Stimulated activated CD8-positive, alpha-beta memory T cell treated with anti-CD3 and anti-CD28 coated beads, Interleukin-7, amount 100 ng/mL, for 1 hour (primary cell): Measurements from ENCODE around the gene CYP2C8.
"Not testable (repeated sequence)": the region's sequence is repeated elsewhere in the genome, so short reads cannot be mapped to it uniquely, and the experiment has no call there.

Source experiments
- DNase-seq, 2 donors: peaks; one replicate each; pipeline ENCODE4 v3.0.0-alpha.2; 2020; ENCODE audit warnings: low read depth in 2 of 2

Gene CYP2C8

GRCh38 chr10:95069286-95069685 lies at the start of gene CYP2C8:
CYP2C8 (minus strand) TSS chr10:95069497; CDS start chr10:95069402, 95 bp downstream.
- no peak for DNase-seq

- DNase-seq, result no peak
Measured at GRCh38 chr10:95116869-95117269, 47.6 kb upstream of the CYP2C8 start.

- not testable (repeated sequence) for DNase-seq
Measured at GRCh38 chr10:95110823-95111222, 41.5 kb upstream of the CYP2C8 start.

- DNase-seq, result no peak
Measured at GRCh38 chr10:95097805-95098204, 28.5 kb upstream of the CYP2C8 start.

DNA sequence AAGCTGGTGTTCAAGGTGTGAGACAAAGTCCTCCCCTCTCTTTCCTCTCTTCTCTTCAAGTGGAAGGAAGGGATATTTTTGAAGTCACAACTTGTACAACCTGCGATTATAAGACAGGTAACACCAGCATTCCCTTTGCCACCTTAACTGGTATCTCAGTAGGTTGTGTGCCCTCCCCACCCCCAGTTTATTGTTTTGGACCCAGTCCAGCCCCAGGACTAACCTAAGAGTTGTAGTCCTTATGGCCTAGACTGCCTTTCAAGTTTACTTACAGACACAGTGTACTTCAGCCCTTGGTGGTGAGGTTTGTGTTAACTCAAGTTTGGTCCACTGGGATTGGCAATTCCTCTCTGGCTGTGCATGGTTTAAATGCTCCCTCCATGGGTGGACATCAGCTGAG lies 26.8 kb upstream of the CYP2C8 start:
- no peak for DNase-seq

- not testable (repeated sequence) for DNase-seq
Measured at GRCh38 chr10:95079626-95080025, 10.3 kb upstream of the CYP2C8 start.

DNA sequence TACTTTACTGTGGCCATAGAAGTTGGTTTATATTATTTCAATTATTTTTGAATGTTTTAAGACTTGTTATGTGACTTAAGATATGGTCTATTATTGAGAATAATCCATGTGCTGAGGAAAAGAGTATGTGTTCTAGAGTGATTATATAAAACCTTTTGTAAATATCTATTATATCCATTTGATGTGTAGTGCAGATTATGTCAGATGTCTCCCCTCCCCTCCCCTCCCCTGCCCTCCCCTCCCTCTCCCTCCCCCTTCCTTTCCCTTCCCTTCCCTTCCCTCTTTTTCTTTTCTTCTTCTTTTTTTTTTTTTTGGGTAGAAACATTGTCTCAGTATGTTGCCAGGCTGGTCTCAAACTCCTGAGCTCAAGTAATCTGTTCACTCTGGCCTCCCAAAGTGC lies 8.3 kb upstream of the CYP2C8 start:
- no peak for DNase-seq

- no peak for DNase-seq
Measured at GRCh38 chr10:95071107-95071660, 1.9 kb upstream of the CYP2C8 start.

- DNase-seq, result not testable (repeated sequence)
Measured at GRCh38 chr10:95064125-95064524, 5.2 kb downstream of the CYP2C8 start.

DNA sequence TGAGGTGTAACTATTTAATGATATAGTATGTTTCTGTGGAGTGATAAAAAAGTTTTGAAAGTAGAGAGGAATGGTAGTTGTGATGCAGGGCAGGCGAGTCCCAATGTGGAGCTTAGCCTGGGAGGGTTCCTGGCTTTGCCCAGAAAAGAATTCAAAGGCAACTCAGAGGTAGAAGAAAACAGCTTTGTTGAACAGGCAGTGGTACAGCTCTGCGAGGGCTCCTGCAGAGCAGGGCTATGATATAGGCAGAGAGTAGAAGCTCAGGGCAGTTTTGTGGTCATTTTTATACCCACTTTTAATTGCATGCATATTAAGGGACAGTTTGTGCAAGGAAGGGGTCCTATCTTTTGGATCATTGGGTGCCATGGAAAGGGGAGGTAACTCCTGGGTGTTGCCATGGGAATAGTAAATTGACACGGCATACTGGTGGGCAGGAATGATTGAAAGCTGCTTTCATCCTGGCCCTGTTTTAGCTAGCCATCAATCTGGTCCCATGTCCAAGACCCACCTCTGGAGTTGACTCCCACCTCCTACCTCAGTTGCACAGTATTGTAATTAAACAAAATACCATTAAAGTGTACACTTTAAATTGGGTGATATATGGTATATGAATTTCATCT lies 12.4 kb downstream of the CYP2C8 start:
- no peak for DNase-seq

- DNase-seq, result no peak
Measured at GRCh38 chr10:95049919-95050318, 19.4 kb downstream of the CYP2C8 start.

DNA sequence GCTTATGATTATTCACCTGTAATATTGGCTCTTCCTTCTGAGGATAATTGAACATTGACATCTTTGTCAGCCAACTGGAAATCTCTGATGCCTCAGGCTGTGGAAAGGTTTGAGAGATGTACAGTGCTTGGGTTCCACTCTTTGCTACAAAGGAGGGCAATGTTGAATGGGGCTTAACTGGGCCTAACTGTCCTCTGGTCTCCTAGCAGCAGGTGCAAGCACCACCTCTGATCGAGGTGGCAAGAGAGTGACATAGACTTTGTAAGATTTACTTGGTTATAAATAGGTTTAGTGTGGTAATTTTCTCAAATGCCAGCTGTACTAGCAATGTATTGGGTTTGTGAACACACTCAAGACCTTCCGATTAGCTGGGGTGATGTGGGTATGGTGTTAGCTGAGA lies 21.1 kb downstream of the CYP2C8 start:
- no peak for DNase-seq

GRCh38 chr10:95039281-95039680 lies 30.0 kb downstream of the CYP2C8 start:
- DNase-seq, result no peak

DNA sequence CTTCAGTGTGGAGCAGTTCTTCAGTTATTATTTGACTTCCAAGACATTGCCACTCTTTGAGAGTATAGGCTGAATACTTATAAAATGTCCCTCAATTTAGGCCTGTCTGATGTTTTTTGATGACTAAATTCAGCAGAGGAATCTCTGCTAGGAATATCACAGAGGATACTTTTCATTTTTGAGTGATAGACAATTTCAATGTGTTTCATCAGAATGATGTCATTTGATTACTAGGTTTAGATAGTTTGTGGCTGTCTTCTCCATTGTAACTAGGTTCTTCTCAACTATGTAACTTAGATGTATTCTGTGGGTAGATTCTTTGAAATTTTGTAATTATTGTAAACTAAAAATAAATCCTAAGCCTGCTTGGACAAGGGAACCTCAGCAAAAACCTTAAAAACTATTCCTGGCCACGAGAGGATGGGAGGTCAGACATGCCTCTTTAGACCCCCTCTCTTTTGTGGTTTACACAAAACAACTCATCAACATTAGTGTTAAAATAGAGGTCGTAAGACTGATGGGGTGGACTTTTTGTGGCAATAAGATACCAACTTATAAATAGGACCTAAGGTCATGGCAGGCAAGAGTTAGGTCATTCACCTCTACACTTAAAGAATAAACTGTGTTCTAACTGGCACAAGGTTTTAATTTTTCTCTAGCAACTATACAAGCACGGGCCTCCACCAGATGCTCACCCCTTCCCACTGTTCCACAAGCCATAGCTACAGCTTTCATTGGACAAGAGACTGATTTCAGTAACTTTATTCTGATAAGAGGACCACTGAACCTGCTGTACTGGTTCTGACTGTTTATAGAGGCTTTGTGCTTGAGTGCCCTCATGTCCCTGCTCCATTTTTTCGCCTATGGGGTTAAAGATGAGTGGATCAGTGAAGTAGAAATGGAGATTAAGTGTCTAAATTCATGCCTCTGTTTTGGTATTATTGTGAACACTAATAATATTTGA lies 33.7 kb downstream of the CYP2C8 start:
- DNase-seq, result no peak

- DNase-seq, result no peak
Measured at GRCh38 chr10:95034401-95034800, 34.9 kb downstream of the CYP2C8 start.

DNA sequence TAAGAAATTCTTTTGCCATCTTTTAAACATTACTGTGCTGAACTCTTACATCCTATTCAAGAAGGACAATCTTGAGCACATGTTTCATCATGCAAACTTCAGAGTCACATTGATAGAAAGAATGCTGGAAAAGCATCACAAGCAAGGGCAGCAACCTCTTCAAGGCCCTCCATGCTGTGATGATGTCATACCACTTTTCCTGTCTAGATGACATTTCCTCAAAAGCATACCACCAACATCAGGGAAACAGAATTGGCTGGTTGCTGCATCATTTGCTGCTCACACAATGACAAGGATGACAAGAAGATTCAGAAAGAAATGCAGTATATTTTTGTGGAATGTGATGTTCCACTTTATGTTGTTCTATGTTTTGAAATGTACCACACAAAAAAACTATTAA lies 37.6 kb downstream of the CYP2C8 start:
- DNase-seq, result no peak

- DNase-seq, result no peak
Measured at GRCh38 chr10:95026461-95026860, 42.8 kb downstream of the CYP2C8 start.

GRCh38 chr10:94997741-94998174 lies 71.5 kb downstream of the CYP2C8 start:
- no peak for DNase-seq

DNA sequence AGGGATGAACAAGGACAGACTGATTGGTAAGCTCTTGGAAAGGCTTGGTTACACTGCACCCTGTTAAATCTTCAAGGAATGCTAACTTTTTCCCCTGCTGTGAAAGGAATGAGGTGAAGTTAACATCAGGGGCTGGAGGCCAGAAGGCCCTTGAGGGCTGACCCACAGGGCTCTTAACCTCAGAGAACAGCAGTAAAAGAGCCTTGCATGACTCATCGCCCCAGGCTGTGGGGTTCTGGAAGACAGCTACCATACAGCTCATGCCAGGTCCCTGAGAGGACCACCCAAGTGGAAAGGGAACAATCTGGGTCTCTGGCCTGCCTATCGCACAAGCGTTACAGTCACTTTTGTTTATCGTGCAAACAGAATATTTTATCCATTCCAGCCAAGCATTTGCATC lies 76.5 kb downstream of the CYP2C8 start:
- DNase-seq, result no peak

- no peak for DNase-seq
Measured at GRCh38 chr10:94991243-94991888, 77.9 kb downstream of the CYP2C8 start.

DNA sequence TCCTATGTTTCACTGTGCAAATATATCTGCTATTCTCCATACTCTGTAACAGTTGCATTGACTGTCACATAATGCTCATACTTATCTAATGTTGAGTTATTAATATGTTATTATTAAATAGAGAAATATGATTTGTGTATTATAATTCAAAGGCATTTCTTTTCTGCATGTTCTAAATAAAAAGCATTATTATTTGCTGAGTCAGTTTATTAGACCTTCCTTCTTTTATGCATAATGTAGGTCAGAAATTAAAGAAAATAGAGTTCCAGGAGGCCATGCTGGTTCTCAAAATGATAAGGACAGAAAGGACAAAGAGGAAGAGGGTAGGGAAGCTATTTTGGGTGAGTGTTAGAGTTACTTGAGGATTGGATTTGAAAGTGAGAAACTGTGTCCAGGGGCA lies 80.1 kb downstream of the CYP2C8 start:
- no peak for DNase-seq
